Measurements from ENCODE around the gene TSC2.
"Not testable (repeated sequence)": the region's sequence is repeated elsewhere in the genome, so short reads cannot be mapped to it uniquely, and the experiment has no call there.

Gene TSC2

GRCh38 chr16:2111009-2111353 lies 63.2 kb downstream of the TSC2 start:
- not testable (repeated sequence) for H3K4me3 ChIP-seq (ENCODE audit: insufficient read depth, low read depth, low read length, poor library complexity, severe bottlenecking); DNase-seq; H3K36me3 ChIP-seq (ENCODE audit: control insufficient read depth, insufficient read depth, low read length); H3K27ac ChIP-seq (ENCODE audit: insufficient read depth, low read length, poor library complexity, severe bottlenecking); H3K9me3 ChIP-seq (ENCODE audit: control insufficient read depth, low read length); H3K4me1 ChIP-seq (ENCODE audit: control insufficient read depth, insufficient read depth, low read length, poor library complexity, severe bottlenecking); H3K27me3 ChIP-seq (replicated peaks; ENCODE audit: control insufficient read depth, insufficient read depth, low read length, poor library complexity, severe bottlenecking)

- H3K4me1 ChIP-seq (ENCODE audit: control insufficient read depth, insufficient read depth, low read length, poor library complexity, severe bottlenecking); DNase-seq; H3K9me3 ChIP-seq (ENCODE audit: control insufficient read depth, low read length); H3K4me3 ChIP-seq (ENCODE audit: insufficient read depth, low read depth, low read length, poor library complexity, severe bottlenecking); H3K36me3 ChIP-seq (ENCODE audit: control insufficient read depth, insufficient read depth, low read length); H3K27ac ChIP-seq (ENCODE audit: insufficient read depth, low read length, poor library complexity, severe bottlenecking); H3K27me3 ChIP-seq (replicated peaks; ENCODE audit: control insufficient read depth, insufficient read depth, low read length, poor library complexity, severe bottlenecking): not testable (repeated sequence)
Observed at GRCh38 chr16:2111412-2112335, 63.9 kb downstream of the TSC2 start.

- not testable (repeated sequence) for H3K27me3 ChIP-seq (replicated peaks; ENCODE audit: control insufficient read depth, insufficient read depth, low read length, poor library complexity, severe bottlenecking); H3K4me1 ChIP-seq (ENCODE audit: control insufficient read depth, insufficient read depth, low read length, poor library complexity, severe bottlenecking); H3K4me3 ChIP-seq (ENCODE audit: insufficient read depth, low read depth, low read length, poor library complexity, severe bottlenecking); DNase-seq; H3K36me3 ChIP-seq (ENCODE audit: control insufficient read depth, insufficient read depth, low read length); H3K9me3 ChIP-seq (ENCODE audit: control insufficient read depth, low read length); H3K27ac ChIP-seq (ENCODE audit: insufficient read depth, low read length, poor library complexity, severe bottlenecking)
Observed at GRCh38 chr16:2112539-2113106, 64.8 kb downstream of the TSC2 start.

- DNase-seq; H3K9me3 ChIP-seq (ENCODE audit: control insufficient read depth, low read length); H3K4me1 ChIP-seq (ENCODE audit: control insufficient read depth, insufficient read depth, low read length, poor library complexity, severe bottlenecking); H3K27me3 ChIP-seq (replicated peaks; ENCODE audit: control insufficient read depth, insufficient read depth, low read length, poor library complexity, severe bottlenecking); H3K4me3 ChIP-seq (ENCODE audit: insufficient read depth, low read depth, low read length, poor library complexity, severe bottlenecking); H3K27ac ChIP-seq (ENCODE audit: insufficient read depth, low read length, poor library complexity, severe bottlenecking); H3K36me3 ChIP-seq (ENCODE audit: control insufficient read depth, insufficient read depth, low read length): not testable (repeated sequence)
Observed at GRCh38 chr16:2114225-2114624, 66.4 kb downstream of the TSC2 start.

GRCh38 chr16:2114885-2115590 lies 67.3 kb downstream of the TSC2 start:
- not testable (repeated sequence) for H3K4me3 ChIP-seq (ENCODE audit: insufficient read depth, low read depth, low read length, poor library complexity, severe bottlenecking); H3K36me3 ChIP-seq (ENCODE audit: control insufficient read depth, insufficient read depth, low read length); H3K27ac ChIP-seq (ENCODE audit: insufficient read depth, low read length, poor library complexity, severe bottlenecking); H3K9me3 ChIP-seq (ENCODE audit: control insufficient read depth, low read length); H3K4me1 ChIP-seq (ENCODE audit: control insufficient read depth, insufficient read depth, low read length, poor library complexity, severe bottlenecking); DNase-seq; H3K27me3 ChIP-seq (replicated peaks; ENCODE audit: control insufficient read depth, insufficient read depth, low read length, poor library complexity, severe bottlenecking)

GRCh38 chr16:2115591-2115973 lies 67.8 kb downstream of the TSC2 start:
- no peak overlapping the region for H3K4me3 ChIP-seq (ENCODE audit: insufficient read depth, low read depth, low read length, poor library complexity, severe bottlenecking)
- no peak for DNase-seq
- no peaks in the 10 kb centered on the region for H3K9me3 ChIP-seq (ENCODE audit: control insufficient read depth, low read length)
- no peaks in the 10 kb centered on the region for H3K36me3 ChIP-seq (ENCODE audit: control insufficient read depth, insufficient read depth, low read length)
- H3K27me3 ChIP-seq (replicated peaks; ENCODE audit: control insufficient read depth, insufficient read depth, low read length, poor library complexity, severe bottlenecking) = no peaks in the 10 kb centered on the region
- H3K4me1 ChIP-seq (ENCODE audit: control insufficient read depth, insufficient read depth, low read length, poor library complexity, severe bottlenecking) = no peaks in the 10 kb centered on the region
- H3K27ac ChIP-seq (ENCODE audit: insufficient read depth, low read length, poor library complexity, severe bottlenecking) = no peak overlapping the region

GRCh38 chr16:2116428-2116827 lies 68.6 kb downstream of the TSC2 start:
- H3K27me3 ChIP-seq (replicated peaks; ENCODE audit: control insufficient read depth, insufficient read depth, low read length, poor library complexity, severe bottlenecking); H3K4me3 ChIP-seq (ENCODE audit: insufficient read depth, low read depth, low read length, poor library complexity, severe bottlenecking); H3K36me3 ChIP-seq (ENCODE audit: control insufficient read depth, insufficient read depth, low read length); H3K4me1 ChIP-seq (ENCODE audit: control insufficient read depth, insufficient read depth, low read length, poor library complexity, severe bottlenecking); H3K27ac ChIP-seq (ENCODE audit: insufficient read depth, low read length, poor library complexity, severe bottlenecking); H3K9me3 ChIP-seq (ENCODE audit: control insufficient read depth, low read length); DNase-seq: not testable (repeated sequence)

GRCh38 chr16:2117341-2117740 lies 69.6 kb downstream of the TSC2 start:
- H3K27ac ChIP-seq (ENCODE audit: insufficient read depth, low read length, poor library complexity, severe bottlenecking); H3K36me3 ChIP-seq (ENCODE audit: control insufficient read depth, insufficient read depth, low read length); DNase-seq; H3K27me3 ChIP-seq (replicated peaks; ENCODE audit: control insufficient read depth, insufficient read depth, low read length, poor library complexity, severe bottlenecking); H3K4me3 ChIP-seq (ENCODE audit: insufficient read depth, low read depth, low read length, poor library complexity, severe bottlenecking); H3K4me1 ChIP-seq (ENCODE audit: control insufficient read depth, insufficient read depth, low read length, poor library complexity, severe bottlenecking); H3K9me3 ChIP-seq (ENCODE audit: control insufficient read depth, low read length): not testable (repeated sequence)

- not testable (repeated sequence) for H3K27ac ChIP-seq (ENCODE audit: insufficient read depth, low read length, poor library complexity, severe bottlenecking); H3K4me3 ChIP-seq (ENCODE audit: insufficient read depth, low read depth, low read length, poor library complexity, severe bottlenecking); H3K27me3 ChIP-seq (replicated peaks; ENCODE audit: control insufficient read depth, insufficient read depth, low read length, poor library complexity, severe bottlenecking); H3K4me1 ChIP-seq (ENCODE audit: control insufficient read depth, insufficient read depth, low read length, poor library complexity, severe bottlenecking); H3K9me3 ChIP-seq (ENCODE audit: control insufficient read depth, low read length); DNase-seq; H3K36me3 ChIP-seq (ENCODE audit: control insufficient read depth, insufficient read depth, low read length)
Observed at GRCh38 chr16:2117960-2118722, 70.4 kb downstream of the TSC2 start.

Data from effector memory CD4-positive, alpha-beta T cell (primary cell).